ENCODE data around the gene TSPAN12. TPM values are rescaled to one million over a fixed set of nuclear protein-coding genes. Genes with fewer than 3 reads are reported as not detected.

The TSPAN12 gene
- total and polyA plus RNA-seq, 2 donors (not counting 1 experiment from before 2014, with no cell fraction given) = 1.7 to 2.7 TPM

- Histone ChIP-seq H3K79me2 (ENCODE audit: control insufficient read depth, insufficient read depth, low read length) (no peaks in the 10 kb centered on the region), H3K9ac (ENCODE audit: insufficient read depth, low read length) (no peak overlapping the region), H3K27me3 (ENCODE audit: control insufficient read depth, insufficient read depth, low read length) (no peaks in the 10 kb centered on the region), H3K4me3 (replicated peaks in 1 of 4; ENCODE audit: control extremely low read depth in 1 of 4, insufficient read depth in 1 of 4, low read depth in 3 of 4, low read length in 4 of 4) (no peak overlapping the region), H2AFZ (ENCODE audit: low read length) (no peak overlapping the region), H3K4me1 (ENCODE audit: control insufficient read depth, extremely low read depth, insufficient read depth, low read length) (no peaks in the 10 kb centered on the region), H4K20me1 (ENCODE audit: control insufficient read depth, extremely low read depth, insufficient read depth, low read length) (no peaks in the 10 kb centered on the region), H3K27ac (ENCODE audit: insufficient read depth, low read length) (no peak overlapping the region), H3K9me3 (ENCODE audit: control insufficient read depth, insufficient read depth, low read depth, low read length) (no peaks in the 10 kb centered on the region), H3K36me3 (ENCODE audit: control insufficient read depth, insufficient read depth, low read length) (no peaks in the 10 kb centered on the region), H3K4me2 (ENCODE audit: extremely low read depth, insufficient read depth, low read length) (no peak overlapping the region)
- DNase-seq (ENCODE audit: low read depth in 2 of 2) = no peak
- TF ChIP-seq, protein P1, sequence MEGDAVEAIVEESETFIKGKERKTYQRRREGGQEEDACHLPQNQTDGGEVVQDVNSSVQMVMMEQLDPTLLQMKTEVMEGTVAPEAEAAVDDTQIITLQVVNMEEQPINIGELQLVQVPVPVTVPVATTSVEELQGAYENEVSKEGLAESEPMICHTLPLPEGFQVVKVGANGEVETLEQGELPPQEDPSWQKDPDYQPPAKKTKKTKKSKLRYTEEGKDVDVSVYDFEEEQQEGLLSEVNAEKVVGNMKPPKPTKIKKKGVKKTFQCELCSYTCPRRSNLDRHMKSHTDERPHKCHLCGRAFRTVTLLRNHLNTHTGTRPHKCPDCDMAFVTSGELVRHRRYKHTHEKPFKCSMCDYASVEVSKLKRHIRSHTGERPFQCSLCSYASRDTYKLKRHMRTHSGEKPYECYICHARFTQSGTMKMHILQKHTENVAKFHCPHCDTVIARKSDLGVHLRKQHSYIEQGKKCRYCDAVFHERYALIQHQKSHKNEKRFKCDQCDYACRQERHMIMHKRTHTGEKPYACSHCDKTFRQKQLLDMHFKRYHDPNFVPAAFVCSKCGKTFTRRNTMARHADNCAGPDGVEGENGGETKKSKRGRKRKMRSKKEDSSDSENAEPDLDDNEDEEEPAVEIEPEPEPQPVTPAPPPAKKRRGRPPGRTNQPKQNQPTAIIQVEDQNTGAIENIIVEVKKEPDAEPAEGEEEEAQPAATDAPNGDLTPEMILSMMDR (conservative IDR thresholded peaks at IDR 0.05 in 1 of 2, IDR thresholded peaks at IDR 0.05 in 1 of 2; ENCODE audit: low read depth in 1 of 2, low read length in 2 of 2) = no peak
- no peak for TF ChIP-seq EZH2 (IDR thresholded peaks at IDR 0.05; ENCODE audit: low read length, missing control alignments)
Measured at GRCh38 chr7:120741371-120742042, 116.4 kb downstream of the TSPAN12 start.

DNA sequence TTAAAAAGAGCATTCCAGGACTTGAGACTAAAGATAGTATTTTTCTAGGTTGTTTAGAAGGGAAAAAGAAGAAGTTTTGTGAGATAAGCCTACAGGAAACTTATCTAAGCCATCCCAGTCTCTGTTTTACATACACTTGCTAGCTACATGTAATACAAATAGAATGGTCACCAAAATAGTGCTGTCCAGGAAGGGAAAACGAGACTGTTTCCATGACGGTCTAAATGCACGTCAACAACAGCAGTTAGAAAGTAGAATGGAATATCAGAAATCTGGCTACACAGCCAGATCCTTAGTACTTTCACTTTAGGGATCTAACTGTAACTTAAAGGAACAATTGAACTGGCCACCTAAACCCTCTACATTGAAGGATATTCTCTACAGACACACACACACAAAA is 117.6 kb downstream of the TSPAN12 start:
- Histone ChIP-seq H3K27ac (ENCODE audit: insufficient read depth, low read length) (no peak overlapping the region), H3K27me3 (ENCODE audit: control insufficient read depth, insufficient read depth, low read length) (no peaks in the 10 kb centered on the region), H3K9ac (ENCODE audit: insufficient read depth, low read length) (no peak overlapping the region), H3K4me2 (ENCODE audit: extremely low read depth, insufficient read depth, low read length) (peak overlapping the region; percentile 77), H3K4me1 (ENCODE audit: control insufficient read depth, extremely low read depth, insufficient read depth, low read length) (no peaks in the 10 kb centered on the region), H2AFZ (ENCODE audit: low read length) (peak overlapping the region; percentile 57), H3K4me3 (replicated peaks in 1 of 4; ENCODE audit: control extremely low read depth in 1 of 4, insufficient read depth in 1 of 4, low read depth in 3 of 4, low read length in 4 of 4) (peak overlapping the region in 2 of 4 experiments; percentile 18 to 32), H3K79me2 (ENCODE audit: control insufficient read depth, insufficient read depth, low read length) (no peaks in the 10 kb centered on the region), H4K20me1 (ENCODE audit: control insufficient read depth, extremely low read depth, insufficient read depth, low read length) (no peaks in the 10 kb centered on the region), H3K36me3 (ENCODE audit: control insufficient read depth, insufficient read depth, low read length) (no peaks in the 10 kb centered on the region), H3K9me3 (ENCODE audit: control insufficient read depth, insufficient read depth, low read depth, low read length) (no peaks in the 10 kb centered on the region)
- no peak for TF ChIP-seq EZH2 (IDR thresholded peaks at IDR 0.05; ENCODE audit: low read length, missing control alignments)
- TF ChIP-seq, protein P1 (conservative IDR thresholded peaks at IDR 0.05 in 1 of 2, IDR thresholded peaks at IDR 0.05 in 1 of 2; ENCODE audit: low read depth in 1 of 2, low read length in 2 of 2) = no peak
- peak; percentile 49 to 52 for DNase-seq (ENCODE audit: low read depth in 2 of 2)

DNA sequence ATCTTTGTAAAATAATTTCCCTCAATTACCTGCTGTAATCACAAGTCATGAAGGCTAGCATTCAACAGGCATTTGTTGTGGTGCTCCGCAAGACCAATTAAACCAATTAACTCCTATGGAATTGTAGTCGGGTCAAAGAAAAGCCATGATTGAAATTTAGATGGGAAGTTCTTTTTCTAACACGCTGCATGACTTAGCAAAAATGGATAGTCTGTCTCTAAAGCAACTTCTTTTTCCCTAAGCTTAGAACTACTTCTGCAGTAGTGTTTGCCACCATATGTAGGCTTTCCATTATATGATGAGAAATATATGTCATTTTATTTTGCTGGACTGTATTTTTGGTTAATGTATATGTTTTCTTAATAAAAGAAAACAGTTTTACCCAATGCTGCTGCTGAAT is 119.1 kb downstream of the TSPAN12 start:
- H3K79me2 ChIP-seq (ENCODE audit: control insufficient read depth, insufficient read depth, low read length) = no peaks in the 10 kb centered on the region
- H3K27ac ChIP-seq (ENCODE audit: insufficient read depth, low read length) = no peak overlapping the region
- no peak overlapping the region for H3K4me2 ChIP-seq (ENCODE audit: extremely low read depth, insufficient read depth, low read length)
- no peak for TF ChIP-seq EZH2 (IDR thresholded peaks at IDR 0.05; ENCODE audit: low read length, missing control alignments)
- TF ChIP-seq, protein P1 (conservative IDR thresholded peaks at IDR 0.05 in 1 of 2, IDR thresholded peaks at IDR 0.05 in 1 of 2; ENCODE audit: low read depth in 1 of 2, low read length in 2 of 2) = no peak
- no peak overlapping the region for H2AFZ ChIP-seq (ENCODE audit: low read length)
- no peaks in the 10 kb centered on the region for H3K36me3 ChIP-seq (ENCODE audit: control insufficient read depth, insufficient read depth, low read length)
- no peaks in the 10 kb centered on the region for H3K9me3 ChIP-seq (ENCODE audit: control insufficient read depth, insufficient read depth, low read depth, low read length)
- no peak for DNase-seq (ENCODE audit: low read depth in 2 of 2)
- H4K20me1 ChIP-seq (ENCODE audit: control insufficient read depth, extremely low read depth, insufficient read depth, low read length) = no peaks in the 10 kb centered on the region
- no peak overlapping the region for H3K4me3 ChIP-seq (replicated peaks in 1 of 4; ENCODE audit: control extremely low read depth in 1 of 4, insufficient read depth in 1 of 4, low read depth in 3 of 4, low read length in 4 of 4)
- no peaks in the 10 kb centered on the region for H3K27me3 ChIP-seq (ENCODE audit: control insufficient read depth, insufficient read depth, low read length)
- no peaks in the 10 kb centered on the region for H3K4me1 ChIP-seq (ENCODE audit: control insufficient read depth, extremely low read depth, insufficient read depth, low read length)
- H3K9ac ChIP-seq (ENCODE audit: insufficient read depth, low read length) = no peak overlapping the region

Other genes with a start within 250 kb of the TSPAN12 start
- 13.1 and 17.5 TPM in 2 replicates for gene ING3, start 92.6 kb upstream of the TSPAN12 start, total RNA-seq
- gene ING3, start 92.6 kb upstream of the TSPAN12 start, polyA plus RNA-seq = 14.5 and 16.6 TPM in 2 replicates
- 84.0 and 196 TPM in 2 replicates for gene CPED1, start 130.6 kb upstream of the TSPAN12 start, total RNA-seq
- gene CPED1, start 130.6 kb upstream of the TSPAN12 start, polyA plus RNA-seq = 70.2 and 83.2 TPM in 2 replicates